Suppressor macrophage treated with lipopolysaccharide for 4 hours (primary cell): ENCODE results near the gene GAK.

Experiments used
- DNase-seq: peaks from one replicate; pipeline ENCODE4 v3.0.0-alpha.2; 2020

GAK gene

GRCh38 chr4:867526-868250 is 64.4 kb downstream of the GAK start:
- DNase-seq = no peak

GRCh38 chr4:866761-867390 is 65.2 kb downstream of the GAK start:
- no peak for DNase-seq

GRCh38 chr4:866068-866760 is 65.9 kb downstream of the GAK start:
- DNase-seq = no peak

- DNase-seq = no peak
Observed at GRCh38 chr4:865572-865971, 66.5 kb downstream of the GAK start.

GRCh38 chr4:865121-865465 is 67.0 kb downstream of the GAK start:
- no peak for DNase-seq

- no peak for DNase-seq
Observed at GRCh38 chr4:864456-865120, 67.5 kb downstream of the GAK start.

GRCh38 chr4:860561-860960 is 71.6 kb downstream of the GAK start:
- DNase-seq = no peak

- DNase-seq = no peak
Observed at GRCh38 chr4:859496-859895, 72.6 kb downstream of the GAK start.

- DNase-seq = no peak
Observed at GRCh38 chr4:858831-859451, 73.2 kb downstream of the GAK start.

GRCh38 chr4:858041-858481 is 74.1 kb downstream of the GAK start:
- DNase-seq = no peak

- no peak for DNase-seq
Observed at GRCh38 chr4:857461-857860, 74.7 kb downstream of the GAK start.

- DNase-seq = no peak
Observed at GRCh38 chr4:856225-856901, 75.8 kb downstream of the GAK start.

- DNase-seq = no peak
Observed at GRCh38 chr4:855880-856224, 76.3 kb downstream of the GAK start.

- DNase-seq = no peak
Observed at GRCh38 chr4:854356-854755, 77.8 kb downstream of the GAK start.

GRCh38 chr4:853416-853781 is 78.7 kb downstream of the GAK start:
- no peak for DNase-seq

GRCh38 chr4:851701-852430 is 80.2 kb downstream of the GAK start:
- DNase-seq = no peak

- no peak for DNase-seq
Observed at GRCh38 chr4:850323-850945, 81.7 kb downstream of the GAK start.

- DNase-seq = no peak
Observed at GRCh38 chr4:849478-850175, 82.5 kb downstream of the GAK start.

- no peak for DNase-seq
Observed at GRCh38 chr4:848803-849477, 83.2 kb downstream of the GAK start.

GRCh38 chr4:848307-848691 is 83.8 kb downstream of the GAK start:
- DNase-seq = no peak
